Testis (tissue), 2 donors: Measurements from ENCODE around the gene CFAP20.

ENCODE experiments used
- CTCF ChIP-seq, 3 experiments: fragments of 450-650 bp in 2 of 3; fragments of 200-600 bp in 1 of 3; sonication (generic) in 1 of 3; IDR thresholded peaks; one replicate each; pipeline ENCODE4 v1.5.1; 2016 to 2019; ENCODE audit warnings: antibody characterized with exemption in 3 of 3, mild to moderate bottlenecking in 2 of 3, moderate library complexity in 1 of 3
- POLR2A ChIP-seq: fragments of 450-650 bp; IDR thresholded peaks from one replicate; pipeline ENCODE4 v1.6.1; 2017; ENCODE audit warnings: antibody characterized with exemption, mild to moderate bottlenecking, moderate library complexity

DNA sequence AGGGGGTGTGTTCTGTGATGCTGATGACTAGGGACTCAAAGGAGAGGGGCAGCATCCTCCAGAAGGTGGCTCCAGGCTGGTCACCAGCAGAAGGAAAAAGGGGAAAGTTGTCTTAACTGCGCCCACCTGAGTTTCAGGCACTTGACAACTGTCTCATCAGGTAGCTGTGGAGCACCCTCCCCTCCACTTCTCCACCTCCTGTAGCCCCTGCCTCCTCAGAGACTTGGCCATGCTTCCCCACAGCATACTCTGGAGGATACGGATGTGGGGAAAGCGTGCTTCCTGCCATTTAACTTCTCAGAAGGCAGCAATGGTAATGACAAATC, 17.9 kb downstream of the CFAP20 start:
- TF ChIP-seq CTCF (IDR thresholded peaks at IDR 0.05) (no peak), POLR2A (no peak)
